Epithelial cell of esophagus (primary cell): ENCODE results near the gene PKP2.

Source experiments
- DNase-seq: peaks from one replicate; pipeline ENCODE4 v3.0.0; 2010; ENCODE audit warnings: low read depth
- H3K4me3 ChIP-seq: 2 replicates; pipeline ENCODE4 v1.5.1; 2011; ENCODE audit warnings: mild to moderate bottlenecking, low read length, control low read depth
- TF ChIP-seq, protein P1 (sequence below): IDR thresholded peaks from 2 replicates; pipeline ENCODE4 v1.5.1; 2011; ENCODE audit warnings: low read depth, mild to moderate bottlenecking, low read length, control low read depth, inconsistent platforms; ENCODE audit not compliant: insufficient read depth; ENCODE audit errors: missing control alignments

PKP2 gene

DNA sequence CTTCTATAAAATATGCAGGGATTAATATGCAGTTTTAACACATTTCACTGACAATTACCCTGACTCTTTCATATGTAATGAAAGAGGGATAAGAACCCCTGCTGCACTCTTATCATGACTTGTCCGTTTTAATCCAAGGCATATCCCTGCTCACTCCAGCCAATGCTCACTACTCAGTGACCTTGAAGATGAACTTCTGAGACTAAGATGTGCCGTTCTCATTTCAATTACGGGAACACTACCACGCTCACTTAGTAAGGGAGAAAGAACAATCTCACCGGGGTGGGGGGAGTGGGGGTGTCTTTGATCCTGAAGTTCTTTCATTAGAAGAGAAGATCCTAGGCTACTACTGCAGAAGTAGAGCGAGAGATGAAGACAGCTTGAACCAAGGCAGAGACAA lies 50.5 kb downstream of the PKP2 start:
- DNase-seq: no peak
- H3K4me3 ChIP-seq: no peak overlapping the region
- TF ChIP-seq, protein P1, sequence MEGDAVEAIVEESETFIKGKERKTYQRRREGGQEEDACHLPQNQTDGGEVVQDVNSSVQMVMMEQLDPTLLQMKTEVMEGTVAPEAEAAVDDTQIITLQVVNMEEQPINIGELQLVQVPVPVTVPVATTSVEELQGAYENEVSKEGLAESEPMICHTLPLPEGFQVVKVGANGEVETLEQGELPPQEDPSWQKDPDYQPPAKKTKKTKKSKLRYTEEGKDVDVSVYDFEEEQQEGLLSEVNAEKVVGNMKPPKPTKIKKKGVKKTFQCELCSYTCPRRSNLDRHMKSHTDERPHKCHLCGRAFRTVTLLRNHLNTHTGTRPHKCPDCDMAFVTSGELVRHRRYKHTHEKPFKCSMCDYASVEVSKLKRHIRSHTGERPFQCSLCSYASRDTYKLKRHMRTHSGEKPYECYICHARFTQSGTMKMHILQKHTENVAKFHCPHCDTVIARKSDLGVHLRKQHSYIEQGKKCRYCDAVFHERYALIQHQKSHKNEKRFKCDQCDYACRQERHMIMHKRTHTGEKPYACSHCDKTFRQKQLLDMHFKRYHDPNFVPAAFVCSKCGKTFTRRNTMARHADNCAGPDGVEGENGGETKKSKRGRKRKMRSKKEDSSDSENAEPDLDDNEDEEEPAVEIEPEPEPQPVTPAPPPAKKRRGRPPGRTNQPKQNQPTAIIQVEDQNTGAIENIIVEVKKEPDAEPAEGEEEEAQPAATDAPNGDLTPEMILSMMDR: no peak

DNA sequence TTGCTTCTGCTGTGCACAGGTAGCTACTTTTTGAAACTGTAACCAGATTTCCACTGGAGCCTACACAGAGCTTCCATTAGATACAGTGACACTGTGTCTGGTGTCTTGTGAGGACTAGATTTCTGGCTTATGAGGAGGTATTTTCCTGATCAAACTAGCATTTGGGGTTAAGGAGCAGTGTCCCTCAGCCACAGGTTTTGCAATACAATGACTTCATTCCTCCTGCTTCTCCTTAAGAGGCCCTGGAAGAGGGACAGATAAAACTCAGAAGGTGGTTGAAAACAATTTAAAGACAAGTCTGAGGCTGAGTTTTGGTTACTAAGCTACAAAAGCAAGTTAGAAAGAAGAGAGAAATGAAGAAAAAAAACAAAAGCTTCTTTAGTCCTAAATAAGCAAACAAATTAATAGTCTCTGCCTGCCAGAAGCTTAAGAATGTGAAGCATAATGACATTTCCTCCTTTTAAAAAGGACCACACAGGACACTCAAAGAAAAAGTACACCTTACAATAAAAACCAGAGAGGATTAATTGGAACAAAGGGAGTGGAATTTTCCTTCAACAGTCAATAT lies 53.0 kb downstream of the PKP2 start:
- TF ChIP-seq, protein P1: no peak
- H3K4me3 ChIP-seq: no peak overlapping the region
- DNase-seq: peak; percentile 50

DNA sequence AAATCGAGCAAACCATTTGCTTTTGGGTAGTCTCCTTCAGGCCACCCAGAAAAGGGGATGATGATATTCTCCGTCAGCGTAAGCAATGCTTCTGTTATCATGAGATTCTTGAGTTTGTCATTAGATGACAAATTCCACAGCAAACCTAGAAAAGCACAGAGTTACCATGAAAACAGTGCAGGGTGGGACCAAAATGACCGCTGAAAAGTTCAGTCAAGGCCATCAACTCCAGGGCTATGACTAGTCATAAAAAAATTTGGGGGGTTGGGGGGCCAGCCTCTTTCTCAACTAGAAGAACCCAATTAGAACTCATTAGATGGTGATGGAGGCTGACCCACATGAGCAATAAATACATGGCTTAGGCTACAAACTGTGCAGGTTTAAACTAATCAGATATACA lies 55.5 kb downstream of the PKP2 start:
- TF ChIP-seq, protein P1: no peak
- DNase-seq: no peak
- H3K4me3 ChIP-seq: no peak overlapping the region

DNA sequence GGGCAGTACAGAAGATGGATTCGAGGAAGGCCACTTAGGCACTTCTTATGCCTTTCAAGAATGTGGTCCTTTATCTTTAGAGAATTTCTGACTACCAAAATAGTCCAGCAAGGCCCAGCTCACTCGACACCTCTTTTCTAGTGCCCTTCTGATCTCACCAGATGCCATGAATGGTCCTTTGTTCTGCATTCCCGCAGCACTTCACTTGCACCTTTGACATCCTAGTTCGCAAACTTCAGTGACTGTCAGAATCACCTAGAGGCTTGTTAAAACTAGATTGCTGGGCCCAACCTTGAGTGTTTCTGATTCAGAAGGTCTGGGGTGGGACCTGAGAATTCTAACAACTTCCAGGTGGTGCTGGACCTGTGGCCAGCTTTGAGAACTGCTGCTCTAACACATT lies 56.7 kb downstream of the PKP2 start:
- no peak overlapping the region for H3K4me3 ChIP-seq
- TF ChIP-seq, protein P1: no peak

DNA sequence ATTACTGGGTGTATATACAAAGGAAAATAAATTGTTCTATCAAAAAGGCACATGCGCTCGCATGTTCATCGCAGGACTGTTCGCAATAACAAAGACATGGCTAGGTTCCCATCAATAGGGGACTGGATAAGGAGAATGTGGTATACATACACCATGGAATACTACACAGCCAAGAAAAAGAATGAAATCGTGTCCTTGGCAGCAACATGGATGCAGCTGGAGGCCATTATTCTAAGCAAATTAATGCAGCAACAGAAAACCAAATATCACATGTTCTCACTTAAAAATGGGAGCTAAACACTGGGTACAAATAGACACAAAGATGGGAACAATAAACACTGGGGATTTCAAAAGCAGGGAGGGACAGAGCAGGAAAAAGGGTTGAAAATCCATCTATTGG lies 58.6 kb downstream of the PKP2 start:
- TF ChIP-seq, protein P1: no peak

More for the DNA sequence above, 56.7 kb downstream of the PKP2 start:
- DNase-seq: no peak

DNA sequence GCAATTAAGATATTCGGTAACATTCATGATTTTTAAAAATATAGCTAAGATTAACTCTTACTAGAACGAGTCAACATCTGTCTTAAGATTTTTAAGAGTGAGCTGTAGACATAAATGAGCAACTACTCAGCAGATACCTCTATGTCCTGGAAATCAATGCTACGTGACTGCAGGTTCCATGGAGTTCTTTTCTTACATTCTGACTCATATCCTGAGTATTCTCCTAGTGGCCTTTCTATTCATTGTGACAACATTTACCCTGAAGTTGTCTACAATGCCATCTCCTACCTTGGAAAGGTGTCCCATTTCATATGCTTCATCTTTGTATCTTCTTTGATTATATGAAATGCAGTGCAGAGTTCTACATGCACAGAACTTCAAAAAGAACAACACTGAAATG lies 59.9 kb downstream of the PKP2 start:
- TF ChIP-seq, protein P1: no peak
- peak; percentile 36 for DNase-seq

More for the DNA sequence above, 58.6 kb downstream of the PKP2 start:
- no peak overlapping the region for H3K4me3 ChIP-seq
- DNase-seq: no peak

DNA sequence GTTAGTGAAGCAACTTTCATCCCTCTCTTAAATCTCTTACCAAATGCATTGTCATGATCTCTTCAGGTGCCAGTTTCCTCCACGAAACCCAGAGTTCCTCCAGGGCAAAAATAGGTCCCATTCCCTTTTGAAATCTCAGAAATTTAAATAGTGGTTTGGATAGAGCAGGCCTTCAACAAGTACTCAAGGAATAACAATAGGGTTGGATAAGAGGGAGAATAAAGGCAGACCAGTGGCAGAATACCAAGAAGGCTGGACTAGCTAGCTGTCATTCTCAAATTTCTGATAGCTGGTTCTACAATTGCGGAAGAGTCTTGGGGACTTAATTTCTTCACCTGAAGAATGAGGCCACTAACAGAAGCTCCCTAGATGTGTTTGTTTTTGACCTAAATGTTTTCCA lies 62.5 kb downstream of the PKP2 start:
- no peak for DNase-seq
- TF ChIP-seq, protein P1: no peak
- no peak overlapping the region for H3K4me3 ChIP-seq

More for the DNA sequence above, 59.9 kb downstream of the PKP2 start:
- H3K4me3 ChIP-seq: no peak overlapping the region
